ENCODE results near the gene SYT2. TPM values are rescaled to one million over a fixed set of nuclear protein-coding genes. Genes with fewer than 3 reads are reported as not detected.

Gene SYT2
- total RNA-seq, 1 donor from 2014 or later, result 2.6 TPM

Other genes starting within 250 kb of the SYT2 start
- gene KDM5B, start 98.0 kb upstream of the SYT2 start, total RNA-seq, result 158 TPM in 2 replicates
- 4.5 and 5.7 TPM in 2 replicates for gene PCAT6, start 100.5 kb upstream of the SYT2 start, total RNA-seq
- gene RABIF, start 178.7 kb upstream of the SYT2 start, total RNA-seq, result 13.5 and 14.1 TPM in 2 replicates
- gene KLHL12, start 216.8 kb upstream of the SYT2 start, total RNA-seq, result 30.6 and 36.0 TPM in 2 replicates
- 40.4 and 42.1 TPM in 2 replicates for gene ADIPOR1, start 247.9 kb upstream of the SYT2 start, total RNA-seq